Stimulated activated naive CD8-positive, alpha-beta T cell treated with anti-CD3 and anti-CD28 coated beads, Interleukin-15, Interleukin-2, amounts not matched to agents 100 ng/mL and 50 ng/mL, for 24 hours (primary cell): ENCODE measurements around the gene CSH2.

Source experiments
- H3K27ac Mint-ChIP-seq: one replicate; pipeline ENCODE4 v1.8.0; 2021; ENCODE audit warnings: mild to moderate bottlenecking, mixed read lengths
- H3K27me3 Mint-ChIP-seq: one replicate; pipeline ENCODE4 v1.8.0; 2021; ENCODE audit warnings: mixed read lengths
- H3K36me3 Mint-ChIP-seq: one replicate; pipeline ENCODE4 v1.8.0; 2021; ENCODE audit warnings: low read depth, mixed read lengths
- H3K4me1 Mint-ChIP-seq: one replicate; pipeline ENCODE4 v1.8.0; 2021; ENCODE audit warnings: low read depth, mixed read lengths
- H3K4me3 Mint-ChIP-seq: one replicate; pipeline ENCODE4 v1.8.0; 2021; ENCODE audit warnings: mild to moderate bottlenecking, mixed read lengths
- H3K9me3 Mint-ChIP-seq: one replicate; pipeline ENCODE4 v1.8.0; 2021; ENCODE audit warnings: mixed read lengths

The CSH2 gene

GRCh38 chr17:63836811-63837210 is 36.7 kb downstream of the CSH2 start:
- H3K27ac Mint-ChIP-seq, result peak overlapping the region; percentile 36
- peaks cover 52% of the 10 kb centered on the region for H3K4me1 Mint-ChIP-seq
- H3K9me3 Mint-ChIP-seq, result no peaks in the 10 kb centered on the region
- H3K36me3 Mint-ChIP-seq, result peaks cover 46% of the 10 kb centered on the region
- no peaks in the 10 kb centered on the region for H3K27me3 Mint-ChIP-seq
- no peak overlapping the region for H3K4me3 Mint-ChIP-seq

GRCh38 chr17:63835167-63835720 is 38.2 kb downstream of the CSH2 start:
- H3K36me3 Mint-ChIP-seq, result peaks cover 53% of the 10 kb centered on the region
- H3K4me1 Mint-ChIP-seq, result peaks cover 53% of the 10 kb centered on the region
- no peak overlapping the region for H3K4me3 Mint-ChIP-seq
- H3K9me3 Mint-ChIP-seq, result no peaks in the 10 kb centered on the region
- no peaks in the 10 kb centered on the region for H3K27me3 Mint-ChIP-seq
- H3K27ac Mint-ChIP-seq, result peak overlapping the region; percentile 4

GRCh38 chr17:63834431-63835166 is 38.9 kb downstream of the CSH2 start:
- peaks cover 58% of the 10 kb centered on the region for H3K4me1 Mint-ChIP-seq
- peaks cover 60% of the 10 kb centered on the region for H3K36me3 Mint-ChIP-seq
- H3K27ac Mint-ChIP-seq, result peak overlapping the region; percentile 76
- no peaks in the 10 kb centered on the region for H3K9me3 Mint-ChIP-seq
- H3K4me3 Mint-ChIP-seq, result no peak overlapping the region
- no peaks in the 10 kb centered on the region for H3K27me3 Mint-ChIP-seq

GRCh38 chr17:63833741-63834373 is 39.6 kb downstream of the CSH2 start:
- H3K27ac Mint-ChIP-seq, result no peak overlapping the region
- H3K36me3 Mint-ChIP-seq, result peaks cover 67% of the 10 kb centered on the region
- H3K4me1 Mint-ChIP-seq, result peaks cover 58% of the 10 kb centered on the region
- H3K27me3 Mint-ChIP-seq, result no peaks in the 10 kb centered on the region
- H3K4me3 Mint-ChIP-seq, result no peak overlapping the region
- H3K9me3 Mint-ChIP-seq, result no peaks in the 10 kb centered on the region

- no peak overlapping the region for H3K27ac Mint-ChIP-seq
- peaks cover 74% of the 10 kb centered on the region for H3K36me3 Mint-ChIP-seq
- H3K4me3 Mint-ChIP-seq, result no peak overlapping the region
- no peaks in the 10 kb centered on the region for H3K27me3 Mint-ChIP-seq
- peaks cover 62% of the 10 kb centered on the region for H3K4me1 Mint-ChIP-seq
- H3K9me3 Mint-ChIP-seq, result no peaks in the 10 kb centered on the region
These were observed 40.3 kb downstream of the CSH2 start for GRCh38 chr17:63833026-63833740.

GRCh38 chr17:63832455-63832854 is 41.0 kb downstream of the CSH2 start:
- peaks cover 65% of the 10 kb centered on the region for H3K4me1 Mint-ChIP-seq
- peaks cover 78% of the 10 kb centered on the region for H3K36me3 Mint-ChIP-seq
- H3K4me3 Mint-ChIP-seq, result no peak overlapping the region
- H3K27me3 Mint-ChIP-seq, result no peaks in the 10 kb centered on the region
- H3K27ac Mint-ChIP-seq, result peak overlapping the region; percentile 77
- H3K9me3 Mint-ChIP-seq, result no peaks in the 10 kb centered on the region

- Mint-ChIP-seq H3K36me3 (peaks cover 74% of the 10 kb centered on the region), H3K4me1 (peaks cover 67% of the 10 kb centered on the region), H3K27ac (peak overlapping the region; percentile 77), H3K27me3 (no peaks in the 10 kb centered on the region), H3K4me3 (no peak overlapping the region), H3K9me3 (no peaks in the 10 kb centered on the region)
These were observed 41.5 kb downstream of the CSH2 start for GRCh38 chr17:63832014-63832413.

GRCh38 chr17:63831505-63831904 is 42.0 kb downstream of the CSH2 start:
- Mint-ChIP-seq H3K36me3 (peaks cover 75% of the 10 kb centered on the region), H3K27ac (peak overlapping the region; percentile 75), H3K9me3 (no peaks in the 10 kb centered on the region), H3K4me3 (no peak overlapping the region), H3K4me1 (peaks cover 70% of the 10 kb centered on the region), H3K27me3 (no peaks in the 10 kb centered on the region)

GRCh38 chr17:63830904-63831491 is 42.5 kb downstream of the CSH2 start:
- no peaks in the 10 kb centered on the region for H3K27me3 Mint-ChIP-seq
- no peak overlapping the region for H3K4me3 Mint-ChIP-seq
- peaks cover 73% of the 10 kb centered on the region for H3K4me1 Mint-ChIP-seq
- peaks cover 79% of the 10 kb centered on the region for H3K36me3 Mint-ChIP-seq
- peak overlapping the region; percentile 75 for H3K27ac Mint-ChIP-seq
- H3K9me3 Mint-ChIP-seq, result no peaks in the 10 kb centered on the region

- H3K4me1 Mint-ChIP-seq, result peaks cover 73% of the 10 kb centered on the region
- H3K36me3 Mint-ChIP-seq, result peaks cover 83% of the 10 kb centered on the region
- H3K9me3 Mint-ChIP-seq, result no peaks in the 10 kb centered on the region
- peak overlapping the region; percentile 75 for H3K27ac Mint-ChIP-seq
- H3K27me3 Mint-ChIP-seq, result no peaks in the 10 kb centered on the region
- no peak overlapping the region for H3K4me3 Mint-ChIP-seq
These were observed 43.2 kb downstream of the CSH2 start for GRCh38 chr17:63830278-63830677.

- peaks cover 79% of the 10 kb centered on the region for H3K4me1 Mint-ChIP-seq
- H3K9me3 Mint-ChIP-seq, result no peaks in the 10 kb centered on the region
- H3K36me3 Mint-ChIP-seq, result peaks cover 82% of the 10 kb centered on the region
- H3K4me3 Mint-ChIP-seq, result peak overlapping the region; percentile 100
- peak overlapping the region; percentile 99 for H3K27ac Mint-ChIP-seq
- H3K27me3 Mint-ChIP-seq, result no peaks in the 10 kb centered on the region
These were observed 44.5 kb downstream of the CSH2 start for GRCh38 chr17:63828936-63829335.

GRCh38 chr17:63827801-63828221 is 45.7 kb downstream of the CSH2 start:
- peaks cover 85% of the 10 kb centered on the region for H3K36me3 Mint-ChIP-seq
- H3K4me3 Mint-ChIP-seq, result peak overlapping the region; percentile 100
- peak overlapping the region; percentile 99 for H3K27ac Mint-ChIP-seq
- peaks cover 86% of the 10 kb centered on the region for H3K4me1 Mint-ChIP-seq
- H3K9me3 Mint-ChIP-seq, result no peaks in the 10 kb centered on the region
- H3K27me3 Mint-ChIP-seq, result no peaks in the 10 kb centered on the region

- H3K4me1 Mint-ChIP-seq, result peaks cover 89% of the 10 kb centered on the region
- H3K27ac Mint-ChIP-seq, result peak within 1 kb of the TSS; percentile 99
- H3K4me3 Mint-ChIP-seq, result peak within 1 kb of the TSS; percentile 100
- no peaks in the 10 kb centered on the region for H3K9me3 Mint-ChIP-seq
- H3K36me3 Mint-ChIP-seq, result peaks cover 88% of the 10 kb centered on the region
- no peaks in the 10 kb centered on the region for H3K27me3 Mint-ChIP-seq
These were observed 46.3 kb downstream of the CSH2 start, which contains the start of the genes FTSJ3 and PSMC5 for GRCh38 chr17:63827002-63827800. FTSJ3 (minus strand) TSS chr17:63827663; CDS start chr17:63826902, 761 bp downstream. PSMC5 (plus strand) TSS chr17:63827431; CDS start chr17:63827491, 60 bp downstream.
